Endothelial cell of umbilical vein (primary cell): ENCODE data around the gene PLXNA4. TPM values are rescaled to one million over a fixed set of nuclear protein-coding genes. Genes with fewer than 3 reads are reported as not detected.

ENCODE experiments used
- BruUV-seq: library from RNA; stranded (reverse); fragments of 400-500 nt; replicated peaks from 2 replicates; lab custom pipeline; 2021; lab: Mats Ljungman, UMichigan
- CTCF ChIA-PET: fragments of 300-600, 350-600 bp; sonication (Branson Sonifier 250); formaldehyde crosslinking; loops from one replicate; lab custom pipeline; 2021; ENCODE audit warnings: antibody characterized with exemption, inconsistent platforms; lab: Charles Lee
- POLR2A ChIA-PET: fragments of 300-600, 350-600 bp; sonication (Branson Sonifier 250); formaldehyde crosslinking; loops from one replicate; lab custom pipeline; 2021; ENCODE audit warnings: antibody characterized with exemption, inconsistent platforms; lab: Charles Lee
- DNase-seq: peaks from one replicate; pipeline ENCODE4 v3.0.0-alpha.2; 2011; ENCODE audit warnings: low read depth, low spot score
- FAIRE-seq: peaks from 2 replicates; lab custom pipeline; 2011; peaks lifted over from hg19 to GRCh38; lab: Jason Lieb, UNC
- H2AFZ ChIP-seq: 2 replicates; pipeline ENCODE4 v1.6.0; 2012; ENCODE audit warnings: low read depth, low read length, control low read depth, inconsistent platforms
- H3K27ac ChIP-seq: 2 replicates; pipeline ENCODE4 v1.5.1; 2011; ENCODE audit warnings: low read depth, mild to moderate bottlenecking, control low read depth, low read length, moderate library complexity; ENCODE audit not compliant: insufficient read depth
- H3K27me3 ChIP-seq, 2 experiments: 2 replicates each; pipeline versions ENCODE4 v1.6.0 to v1.6.1; 2011; ENCODE audit warnings: low read length in 2 of 2, mixed read lengths in 1 of 2; ENCODE audit not compliant: control insufficient read depth in 2 of 2, insufficient read depth in 2 of 2
- H3K36me3 ChIP-seq, 2 experiments: 2 replicates in 1 of 2; 3 replicates in 1 of 2; pipeline ENCODE4 v1.5.1; 2011; ENCODE audit warnings: low read length in 2 of 2, mild to moderate bottlenecking in 1 of 2, moderate library complexity in 1 of 2; ENCODE audit not compliant: control insufficient read depth in 2 of 2, insufficient read depth in 2 of 2; ENCODE audit errors: extremely low read depth in 1 of 2
- H3K4me1 ChIP-seq: 3 replicates; pipeline ENCODE4 v1.5.1; 2011; ENCODE audit warnings: mild to moderate bottlenecking, low read length; ENCODE audit not compliant: control insufficient read depth, insufficient read depth; ENCODE audit errors: extremely low read depth
- H3K4me2 ChIP-seq: 2 replicates; pipeline ENCODE4 v1.6.1; 2011; ENCODE audit warnings: low read length, control low read depth, mixed read lengths; ENCODE audit not compliant: insufficient read depth
- H3K4me3 ChIP-seq, 3 experiments: fragments of 200-600 bp in 1 of 3; sonication (generic), shearing (Covaris generic) in 1 of 3; replicated peaks in 1 of 3; 2 replicates each; pipeline ENCODE4 v1.5.1; 2011 to 2016; ENCODE audit warnings: control low read depth in 3 of 3, low read length in 3 of 3, mild to moderate bottlenecking in 2 of 3, inconsistent platforms in 1 of 3, low read depth in 1 of 3, moderate library complexity in 1 of 3; ENCODE audit not compliant: insufficient read depth in 1 of 3
- H3K79me2 ChIP-seq: 2 replicates; pipeline ENCODE4 v1.6.0; 2012; ENCODE audit warnings: low read length, inconsistent platforms; ENCODE audit not compliant: control insufficient read depth, insufficient read depth
- H3K9ac ChIP-seq: replicated peaks from 2 replicates; pipeline ENCODE3; 2011; ENCODE audit warnings: low read length, control low read depth; ENCODE audit not compliant: insufficient read depth; ENCODE audit errors: extremely low read depth
- H3K9me1 ChIP-seq: replicated peaks from 3 replicates; pipeline ENCODE4 v1.6.0; 2011; ENCODE audit warnings: mild to moderate bottlenecking, low read length; ENCODE audit not compliant: control insufficient read depth, insufficient read depth; ENCODE audit errors: extremely low read depth
- H3K9me3 ChIP-seq: replicated peaks from 2 replicates; pipeline ENCODE4 v1.5.1; 2012; ENCODE audit warnings: low read length, inconsistent platforms; ENCODE audit not compliant: control insufficient read depth, insufficient read depth
- H4K20me1 ChIP-seq: replicated peaks from 2 replicates; pipeline ENCODE3; 2011; ENCODE audit warnings: mild to moderate bottlenecking, low read length; ENCODE audit not compliant: control insufficient read depth, insufficient read depth; ENCODE audit errors: extremely low read depth
- CTCF ChIP-seq, 2 donors: IDR thresholded peaks; 1 replicate in 1 of 2; 2 replicates in 1 of 2; pipeline ENCODE4 v1.5.1; 2011; ENCODE audit warnings: low read length in 2 of 2, mild to moderate bottlenecking in 2 of 2, moderate library complexity in 2 of 2, control low read depth in 1 of 2, inconsistent platforms in 1 of 2, low read depth in 1 of 2; ENCODE audit not compliant: insufficient read depth in 1 of 2; ENCODE audit errors: extremely low read depth in 1 of 2
- EZH2 ChIP-seq: IDR thresholded peaks from 2 replicates; pipeline ENCODE4 v1.6.1; 2012; ENCODE audit warnings: borderline replicate concordance, low read depth, mild to moderate bottlenecking, moderate library complexity, low read length, inconsistent platforms; ENCODE audit not compliant: severe bottlenecking
- FOS ChIP-seq: IDR thresholded peaks from 2 replicates; pipeline ENCODE4 v1.6.1; 2011; ENCODE audit warnings: mild to moderate bottlenecking, low read length, moderate library complexity, borderline replicate concordance; ENCODE audit not compliant: insufficient read depth
- GATA2 ChIP-seq: IDR thresholded peaks from 2 replicates; pipeline ENCODE4 v1.7.0; 2011; ENCODE audit warnings: low read depth, mild to moderate bottlenecking, moderate library complexity, mixed read lengths, low read length; ENCODE audit not compliant: insufficient read length, insufficient read depth
- JUN ChIP-seq: IDR thresholded peaks from 2 replicates; pipeline ENCODE4 v1.6.1; 2011; ENCODE audit warnings: borderline replicate concordance, low read depth; ENCODE audit not compliant: insufficient read length, insufficient read depth
- MAX ChIP-seq: IDR thresholded peaks from 2 replicates; pipeline ENCODE4 v1.6.1; 2011; ENCODE audit not compliant: insufficient read depth, insufficient read length
- MYC ChIP-seq: IDR thresholded peaks from one replicate; pipeline ENCODE4 v1.6.1; 2011; ENCODE audit warnings: mild to moderate bottlenecking, low read depth, low read length
- POLR2A ChIP-seq: IDR thresholded peaks from 2 replicates; pipeline ENCODE4 v1.6.1; 2012; ENCODE audit warnings: low read depth, mild to moderate bottlenecking, control low read depth, low read length
- POLR2AphosphoS5 ChIP-seq: IDR thresholded peaks from 2 replicates; pipeline ENCODE4 v1.6.1; 2012; ENCODE audit warnings: low read depth, mild to moderate bottlenecking, control low read depth, low read length, moderate library complexity; ENCODE audit not compliant: insufficient read depth
- dilution Hi-C: fragments of 300-500 bp; cut with MboI; formaldehyde crosslinking; loops from one replicate; pipeline ENCODE4 v1.15.0; 2019; ENCODE audit warnings: low sequenced_read_pairs; ENCODE audit not compliant: extremely low pct_ligation_motif_present
- intact Hi-C: fragments of 100-400 bp; cut with micrococcal nuclease; formaldehyde crosslinking; loops from one replicate; pipeline ENCODE4 v1.10.0; 2022
- polyA plus RNA-seq, 4 experiments: library from polyadenylated mRNA; depleted of rRNA in 3 of 4; stranded (reverse) in 3 of 4; unstranded in 1 of 4; fragments of >200 nt; gene quantifications; 2 replicates each; pipeline versions ENCODE4 v1.2.1 to v1.2.3, GENCODE V29; 2011 to 2012; ENCODE audit warnings: missing spikeins in 1 of 4
- total RNA-seq: library from RNA; stranded (reverse); gene quantifications from 2 replicates; pipeline ENCODE4 v1.2.3, GENCODE V29; 2021

PLXNA4 gene
- total and polyA plus RNA-seq, 2 donors (not counting 3 experiments of a cell fraction or from before 2014, with no cell fraction given): 12.1 to 20.4 TPM

GRCh38 chr7:132125096-132125495 lies 451.2 kb downstream of the PLXNA4 start:
- no peaks in the 10 kb centered on the region for H3K27me3 ChIP-seq
- dilution Hi-C loops (no loop called here), intact Hi-C loops (no loop called here)
- peaks cover 0 to 16% of the 10 kb centered on the region in 2 experiments for H3K36me3 ChIP-seq
- no peaks in the 10 kb centered on the region for H3K79me2 ChIP-seq
- ChIA-PET POLR2A (no interaction called here), CTCF (no interaction called here)
- H3K4me3 ChIP-seq: no peak overlapping the region
- no peak overlapping the region for H2AFZ ChIP-seq
- FAIRE-seq (no peak), DNase-seq (no peak)
- H3K4me2 ChIP-seq: no peak overlapping the region
- H3K9ac ChIP-seq: no peak overlapping the region
- H3K9me3 ChIP-seq: no peaks in the 10 kb centered on the region
- TF ChIP-seq POLR2A (no peak), EZH2 (no peak), MAX (no peak)
- H3K9me1 ChIP-seq: no peaks in the 10 kb centered on the region
- BruUV-seq: no TSS peak
- no peaks in the 10 kb centered on the region for H4K20me1 ChIP-seq
- no peak overlapping the region for H3K27ac ChIP-seq
- no peaks in the 10 kb centered on the region for H3K4me1 ChIP-seq

DNA sequence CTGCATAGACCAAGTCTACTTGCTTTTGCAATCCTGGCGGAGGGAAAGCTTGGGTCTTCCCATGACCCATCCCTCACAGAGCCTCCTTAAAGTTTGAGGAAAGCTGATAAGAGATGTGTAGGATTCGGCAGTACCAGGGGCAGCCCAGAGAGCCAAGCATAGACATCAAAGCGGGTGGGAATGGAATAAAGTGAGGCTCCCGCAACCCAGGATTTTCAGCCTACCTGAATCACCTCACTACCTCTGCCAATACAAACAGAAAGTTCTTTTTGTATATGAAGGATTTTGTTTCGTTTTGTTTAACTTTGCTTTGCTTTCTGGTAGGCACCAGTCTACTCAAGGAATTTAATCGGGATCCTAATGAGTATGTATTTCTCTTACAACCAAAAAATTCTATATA lies 451.7 kb downstream of the PLXNA4 start:
- Histone ChIP-seq H3K79me2 (no peaks in the 10 kb centered on the region), H3K9me3 (no peaks in the 10 kb centered on the region), H3K4me2 (no peak overlapping the region), H3K4me3 (no peak overlapping the region), H3K27ac (no peak overlapping the region), H3K36me3 (peaks cover 0 to 11% of the 10 kb centered on the region in 2 experiments), H3K9me1 (no peaks in the 10 kb centered on the region), H4K20me1 (no peaks in the 10 kb centered on the region), H2AFZ (no peak overlapping the region), H3K4me1 (no peaks in the 10 kb centered on the region), H3K27me3 (no peaks in the 10 kb centered on the region), H3K9ac (no peak overlapping the region)
- TF ChIP-seq MYC: no peak
- no peak for TF ChIP-seq POLR2A
- no peak for TF ChIP-seq GATA2
- TF ChIP-seq EZH2: no peak
- no peak for TF ChIP-seq JUN
- no peak for TF ChIP-seq POLR2AphosphoS5
- TF ChIP-seq FOS: no peak
- no peak for TF ChIP-seq CTCF (IDR thresholded peaks at IDR 0.05; ENCODE audit: extremely low read depth in 1 of 2, insufficient read depth in 1 of 2, low read depth in 1 of 2, low read length in 2 of 2)
- TF ChIP-seq MAX: no peak
- no peak for DNase-seq
- ChIA-PET POLR2A (no interaction called here), CTCF (no interaction called here)
- no TSS peak for BruUV-seq
- FAIRE-seq: no peak
- dilution Hi-C loops (no loop called here), intact Hi-C loops (no loop called here)
